GM19240 (cell line): ENCODE results near the gene DPH5.

ENCODE experiments used
- DNase-seq: peaks from one replicate; pipeline ENCODE4 v3.0.0; 2011; ENCODE audit warnings: low spot score; ENCODE audit not compliant: insufficient read length

The DPH5 gene

GRCh38 chr1:101030881-101031280, 5.3 kb upstream of the DPH5 start:
- DNase-seq, result no peak

GRCh38 chr1:101029184-101029583, 3.6 kb upstream of the DPH5 start:
- no peak for DNase-seq

GRCh38 chr1:101028466-101028865, 2.9 kb upstream of the DPH5 start:
- DNase-seq, result no peak

GRCh38 chr1:101027194-101027772, 1.7 kb upstream of the DPH5 start:
- no peak for DNase-seq

- DNase-seq, result no peak
Observed at GRCh38 chr1:101026430-101026788, 825 bp upstream of the DPH5 start.

DNA sequence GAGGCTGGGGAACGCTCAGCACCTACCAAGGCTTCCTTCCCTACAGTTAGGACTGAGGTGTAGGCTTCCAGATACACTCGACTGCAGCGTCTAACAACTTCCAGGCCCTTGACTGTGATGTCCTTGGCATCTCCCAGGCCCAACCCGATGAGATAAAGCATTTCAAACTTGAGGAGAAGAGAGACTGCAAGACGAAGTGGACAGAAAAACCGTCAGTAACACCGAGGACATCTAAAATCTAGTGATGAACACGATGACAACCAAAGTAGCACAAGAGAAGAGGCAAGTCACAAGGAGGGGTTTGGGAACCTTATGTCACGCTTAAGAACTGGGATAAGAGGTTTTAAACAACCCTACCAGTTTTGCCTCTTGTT, 314 bp downstream of the DPH5 start:
- DNase-seq, result no peak

- no peak for DNase-seq
Observed at GRCh38 chr1:101022294-101022693, 3.3 kb downstream of the DPH5 start.

DNA sequence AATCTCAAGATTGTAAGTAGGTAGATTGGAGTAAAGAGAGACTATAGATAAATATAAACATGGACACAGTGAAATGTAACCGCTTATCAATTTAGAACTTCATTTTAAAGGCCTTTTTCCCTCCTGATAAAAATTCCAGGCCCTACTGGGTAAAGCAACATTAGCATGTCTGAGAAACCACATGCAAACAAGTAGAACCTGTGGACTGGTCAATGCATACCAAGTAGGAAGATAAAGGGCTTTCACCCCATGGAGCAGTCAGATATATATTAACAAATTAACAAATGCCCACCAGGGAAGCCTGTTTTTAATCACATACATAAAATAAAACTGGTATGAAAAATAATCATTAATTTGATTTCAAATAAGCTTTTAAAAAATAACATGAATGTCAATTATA, 8.1 kb downstream of the DPH5 start:
- DNase-seq, result no peak

GRCh38 chr1:101013776-101014175, 11.8 kb downstream of the DPH5 start:
- DNase-seq, result no peak

- DNase-seq, result no peak
Observed at GRCh38 chr1:101008229-101008834, 17.3 kb downstream of the DPH5 start.

- DNase-seq, result no peak
Observed at GRCh38 chr1:101006553-101006952, 19.0 kb downstream of the DPH5 start.

DNA sequence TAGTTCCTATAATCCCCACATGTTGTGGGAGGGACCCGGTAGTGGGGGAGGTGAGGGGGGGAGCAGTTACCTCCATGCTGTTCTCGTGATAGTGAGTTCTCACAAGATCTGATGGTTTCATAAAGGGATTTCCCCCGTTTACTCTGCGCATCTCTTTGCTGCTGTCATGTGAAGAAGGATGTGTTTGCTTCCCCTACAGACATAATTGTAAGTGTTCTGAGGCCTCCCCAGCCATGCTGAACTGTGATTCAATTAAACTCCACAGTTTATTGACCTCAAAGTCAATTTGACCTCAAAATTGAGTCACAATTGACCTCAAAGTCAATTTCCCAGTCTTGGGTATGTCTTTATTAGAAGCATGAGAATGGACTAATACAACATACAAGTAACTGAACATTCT, 19.7 kb downstream of the DPH5 start:
- DNase-seq, result no peak

DNA sequence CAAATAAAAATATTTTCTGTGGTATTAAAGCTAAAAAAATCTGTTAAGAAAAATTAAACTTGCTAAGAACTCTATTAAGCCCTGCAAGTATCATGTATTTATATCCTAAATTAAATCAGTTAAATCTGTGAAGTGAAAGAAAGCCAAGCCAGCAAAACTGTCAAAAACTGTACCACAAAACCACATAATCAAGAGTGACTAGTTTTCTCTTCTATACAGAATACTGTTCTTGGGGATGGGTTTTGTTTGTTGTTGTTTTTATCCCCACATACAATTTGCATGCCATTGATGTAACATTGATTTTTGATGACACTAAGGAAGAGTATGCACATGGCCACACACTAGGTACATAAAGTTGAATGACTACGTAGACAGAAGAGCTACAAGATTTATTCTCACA, 20.4 kb downstream of the DPH5 start:
- DNase-seq, result no peak

GRCh38 chr1:101004670-101005069, 20.9 kb downstream of the DPH5 start:
- DNase-seq, result no peak

GRCh38 chr1:101004061-101004460, 21.5 kb downstream of the DPH5 start:
- DNase-seq, result no peak

GRCh38 chr1:101003012-101003650, 22.5 kb downstream of the DPH5 start:
- DNase-seq, result no peak

- no peak for DNase-seq
Observed at GRCh38 chr1:101002551-101002950, 23.0 kb downstream of the DPH5 start.

DNA sequence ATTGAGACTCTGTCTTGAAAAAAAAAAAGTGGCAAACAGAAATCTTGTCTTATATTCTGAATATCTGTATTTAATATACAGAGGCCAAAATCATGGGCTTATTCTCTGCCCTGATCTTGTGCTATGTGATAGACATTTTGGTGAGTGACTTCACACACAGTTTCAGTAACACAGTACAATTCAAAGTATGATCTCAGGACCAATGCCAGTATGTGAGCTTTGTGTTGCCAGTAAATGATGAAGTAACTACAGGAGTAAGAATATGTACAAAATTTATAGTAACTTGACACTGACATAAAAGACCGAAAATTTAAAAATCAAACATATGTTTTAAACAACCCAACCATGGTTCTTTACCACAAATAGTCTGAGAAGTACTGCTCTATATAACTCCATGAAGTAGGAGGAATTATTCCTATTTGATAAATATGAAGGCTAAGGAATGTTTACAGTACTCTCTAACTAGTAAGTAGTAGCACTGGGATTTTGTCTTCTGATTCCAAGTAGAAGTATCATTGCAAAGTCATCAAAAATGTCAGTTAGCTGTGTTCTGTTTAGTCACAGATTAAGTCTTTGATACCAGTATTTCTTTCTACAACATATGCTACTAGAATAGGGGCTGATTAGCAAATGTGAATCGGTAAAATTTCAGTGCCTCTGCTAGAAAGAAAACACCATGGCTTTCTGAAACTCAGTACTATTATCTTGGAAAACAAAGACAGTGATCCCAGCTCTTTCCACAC, 25.3 kb downstream of the DPH5 start:
- DNase-seq, result no peak

DNA sequence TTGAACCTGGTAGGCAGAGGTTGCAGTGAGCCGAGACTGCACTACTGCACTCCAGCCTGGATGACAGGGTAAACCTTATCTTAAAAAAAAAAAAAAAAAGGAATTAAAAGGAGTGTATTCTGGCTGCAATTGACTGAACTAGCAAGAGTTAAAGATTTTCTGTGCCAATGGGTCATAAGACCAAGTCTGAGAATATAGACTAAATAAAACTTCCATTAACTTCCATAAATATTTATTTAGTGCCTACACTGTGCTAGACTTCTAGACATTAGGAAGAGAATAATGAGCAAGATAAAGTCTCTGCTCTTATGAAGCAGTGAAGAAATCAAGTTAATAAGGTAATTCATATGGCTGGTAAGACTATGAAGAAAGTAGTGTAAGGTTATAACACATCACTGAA, 27.2 kb downstream of the DPH5 start:
- DNase-seq, result no peak

DNA sequence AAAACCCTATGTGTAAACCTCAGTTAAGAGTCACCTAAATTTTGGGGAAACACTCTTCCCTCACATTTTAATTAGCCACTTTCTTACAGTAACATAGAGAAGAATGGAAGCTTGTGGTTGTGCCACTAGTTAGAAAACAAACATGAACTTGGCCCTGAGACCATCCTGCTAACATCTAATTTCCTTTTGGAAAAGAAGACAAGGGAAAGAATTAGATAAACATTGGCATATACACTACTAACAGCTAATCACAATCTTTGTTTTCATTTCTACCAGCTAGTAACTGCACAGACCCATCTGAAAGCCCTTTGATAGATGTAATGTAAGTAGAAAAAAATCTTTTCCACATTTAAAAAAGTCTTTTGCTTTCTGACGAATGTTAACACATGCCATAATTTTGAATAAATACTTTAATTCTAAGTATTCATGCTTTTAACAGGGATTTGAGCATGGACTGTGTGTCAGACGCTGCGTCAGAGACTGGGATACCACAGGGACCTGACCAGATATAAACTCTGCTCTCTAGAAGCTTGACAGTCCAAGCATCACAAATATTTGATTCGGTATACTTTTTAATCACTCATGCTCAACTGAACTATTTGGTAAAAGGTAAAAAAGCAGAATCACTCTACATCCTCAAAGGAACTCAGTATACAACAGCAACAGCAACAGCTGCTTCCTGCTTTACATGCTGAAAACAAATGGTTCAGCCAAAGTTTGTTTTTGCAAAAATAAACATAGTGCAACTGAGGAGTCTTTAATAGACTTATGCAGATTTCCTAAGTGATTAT, 30.2 kb downstream of the DPH5 start:
- no peak for DNase-seq

DNA sequence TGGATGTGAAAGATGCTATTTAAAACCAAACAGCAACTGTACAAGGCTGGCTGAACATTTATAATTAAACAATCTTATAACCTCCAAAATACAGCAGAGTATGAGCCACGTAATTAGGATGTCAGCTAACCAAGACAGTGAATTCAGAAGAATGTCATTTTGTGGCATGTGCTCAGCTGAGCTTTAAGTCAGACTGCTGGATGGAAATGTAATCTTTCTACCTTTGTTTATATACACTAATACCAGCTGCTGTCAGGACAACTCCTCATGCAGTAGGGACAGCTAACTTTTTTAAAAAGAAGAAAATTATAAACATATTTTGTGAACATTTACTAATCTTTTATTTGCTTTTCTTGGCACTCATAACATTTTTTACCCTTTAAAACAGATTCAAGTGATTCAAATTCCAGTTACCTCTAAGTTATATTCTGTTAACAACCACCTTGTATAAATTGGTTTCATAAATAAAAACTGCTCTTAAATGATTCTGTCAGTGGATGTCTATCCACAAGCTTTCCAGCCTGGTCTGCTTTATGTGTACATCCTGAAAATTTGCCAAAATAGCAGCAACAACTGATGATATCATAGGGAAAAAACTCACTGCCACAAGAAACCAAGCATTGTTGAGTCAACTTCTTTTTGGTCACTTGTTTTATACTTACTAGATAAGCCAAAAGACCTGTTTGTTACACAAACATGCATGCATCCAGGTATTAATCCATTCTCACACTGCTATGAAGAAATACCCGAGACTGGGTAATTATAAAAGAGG, 36.1 kb downstream of the DPH5 start:
- DNase-seq, result no peak
